ENCODE measurements around the gene PDE10A. TPM values are rescaled to one million over a fixed set of nuclear protein-coding genes. Genes with fewer than 3 reads are reported as not detected.

The PDE10A gene
- total RNA-seq, 4 donors from 2014 or later: 2.7 to 8.8 (median 7.0) TPM

- TF ChIP-seq, protein P1, sequence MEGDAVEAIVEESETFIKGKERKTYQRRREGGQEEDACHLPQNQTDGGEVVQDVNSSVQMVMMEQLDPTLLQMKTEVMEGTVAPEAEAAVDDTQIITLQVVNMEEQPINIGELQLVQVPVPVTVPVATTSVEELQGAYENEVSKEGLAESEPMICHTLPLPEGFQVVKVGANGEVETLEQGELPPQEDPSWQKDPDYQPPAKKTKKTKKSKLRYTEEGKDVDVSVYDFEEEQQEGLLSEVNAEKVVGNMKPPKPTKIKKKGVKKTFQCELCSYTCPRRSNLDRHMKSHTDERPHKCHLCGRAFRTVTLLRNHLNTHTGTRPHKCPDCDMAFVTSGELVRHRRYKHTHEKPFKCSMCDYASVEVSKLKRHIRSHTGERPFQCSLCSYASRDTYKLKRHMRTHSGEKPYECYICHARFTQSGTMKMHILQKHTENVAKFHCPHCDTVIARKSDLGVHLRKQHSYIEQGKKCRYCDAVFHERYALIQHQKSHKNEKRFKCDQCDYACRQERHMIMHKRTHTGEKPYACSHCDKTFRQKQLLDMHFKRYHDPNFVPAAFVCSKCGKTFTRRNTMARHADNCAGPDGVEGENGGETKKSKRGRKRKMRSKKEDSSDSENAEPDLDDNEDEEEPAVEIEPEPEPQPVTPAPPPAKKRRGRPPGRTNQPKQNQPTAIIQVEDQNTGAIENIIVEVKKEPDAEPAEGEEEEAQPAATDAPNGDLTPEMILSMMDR (IDR thresholded peaks at IDR 0.05; ENCODE audit: low read depth): no peak
These were observed 143.7 kb downstream of the PDE10A start for GRCh38 chr6:165519316-165519715.

DNA sequence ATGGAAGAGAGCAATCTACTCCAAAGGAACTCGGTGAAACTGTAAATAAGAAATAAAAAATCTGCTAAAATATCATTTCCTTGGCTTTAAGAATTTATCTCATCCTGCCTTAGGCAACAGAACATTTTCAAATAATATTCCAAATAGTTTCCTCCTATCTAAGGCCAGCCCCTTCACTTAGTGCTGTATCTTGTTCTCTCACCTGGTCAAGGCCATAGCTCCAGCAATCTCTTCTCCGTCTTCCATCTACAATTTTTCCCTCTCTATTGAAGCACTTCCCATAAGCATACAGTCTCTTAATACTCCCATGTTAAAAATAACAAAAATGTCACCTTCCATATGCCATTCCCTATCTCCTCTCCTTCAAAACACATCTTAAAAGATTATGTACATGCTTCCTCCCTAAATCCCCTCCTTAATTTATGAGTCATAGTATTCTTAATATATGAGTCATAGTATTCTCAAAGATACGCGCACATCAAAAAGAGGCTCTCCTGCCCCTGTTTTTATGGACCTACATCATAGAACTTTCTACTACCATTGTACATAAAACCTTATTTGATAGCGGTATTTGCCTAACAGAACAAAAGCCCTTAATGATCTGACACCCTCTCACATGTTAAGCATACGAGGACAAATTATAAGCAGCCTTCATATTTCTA lies 146.9 kb downstream of the PDE10A start:
- TF ChIP-seq, protein P1 (IDR thresholded peaks at IDR 0.05; ENCODE audit: low read depth): no peak

DNA sequence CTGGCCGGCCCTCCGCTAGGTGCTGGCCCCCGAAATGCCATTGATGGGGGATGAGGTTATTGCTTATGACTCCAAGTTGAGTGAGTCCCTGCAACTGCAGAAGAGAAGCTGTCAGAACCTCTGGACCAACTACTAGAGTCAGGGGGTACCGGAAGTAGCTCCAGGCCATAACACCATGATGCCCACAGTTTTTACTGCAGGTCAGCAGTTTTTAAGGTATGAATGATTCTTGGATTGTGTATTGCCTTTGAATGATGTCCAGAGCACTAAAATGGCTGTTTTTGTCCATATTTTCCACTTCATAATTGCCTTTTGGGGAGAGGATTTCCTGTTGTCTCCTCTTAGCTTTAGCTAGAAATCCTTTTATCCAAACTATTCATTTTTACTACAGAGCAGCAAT lies 148.4 kb downstream of the PDE10A start:
- TF ChIP-seq, protein P1 (IDR thresholded peaks at IDR 0.05; ENCODE audit: low read depth): no peak

DNA sequence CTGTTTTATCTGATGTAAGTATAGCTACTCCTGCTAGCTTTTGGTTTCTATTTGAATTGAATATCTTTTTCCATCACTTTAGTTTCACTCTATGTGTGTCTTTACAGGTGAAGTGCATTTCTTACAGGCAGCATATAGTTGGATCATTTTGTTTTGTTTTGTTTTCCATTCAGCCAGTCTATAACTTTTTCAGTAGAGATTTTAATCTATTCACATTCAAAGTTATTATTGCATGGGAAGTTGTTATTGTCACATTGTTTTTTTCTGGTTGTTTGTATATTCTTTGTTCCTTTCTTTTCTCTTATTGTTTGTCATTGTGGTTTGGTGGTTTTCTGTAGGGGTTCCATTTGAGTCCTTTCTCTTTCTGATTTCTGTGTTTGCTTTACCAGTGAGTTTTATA lies 151.2 kb downstream of the PDE10A start:
- TF ChIP-seq, protein P1 (IDR thresholded peaks at IDR 0.05; ENCODE audit: low read depth): no peak

DNA sequence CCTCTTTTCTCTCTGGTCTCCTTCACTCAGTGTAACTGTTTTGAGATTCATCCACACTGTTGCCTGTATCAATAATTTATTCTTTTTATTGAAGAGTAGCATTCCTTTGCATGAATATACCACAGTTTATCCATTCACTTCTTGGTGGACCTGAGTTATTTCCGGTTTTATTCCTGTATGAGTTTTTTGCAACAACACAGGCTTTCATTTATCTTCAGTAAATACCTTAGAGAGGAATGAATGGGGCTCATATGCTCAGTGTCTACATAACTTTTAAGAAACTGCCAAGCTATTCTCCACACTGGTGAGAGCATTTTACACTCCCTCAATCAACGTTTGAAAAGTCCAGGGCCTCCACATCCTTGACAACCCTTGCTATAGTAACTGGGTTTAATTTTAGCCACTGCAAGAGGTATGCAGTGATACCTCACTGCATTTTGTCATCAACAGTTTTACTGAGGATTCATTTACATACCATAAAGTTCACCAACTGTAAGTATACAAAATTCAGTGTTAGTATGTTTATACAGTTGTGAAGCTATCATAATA lies 154.6 kb downstream of the PDE10A start:
- TF ChIP-seq, protein P1 (IDR thresholded peaks at IDR 0.05; ENCODE audit: low read depth): no peak

DNA sequence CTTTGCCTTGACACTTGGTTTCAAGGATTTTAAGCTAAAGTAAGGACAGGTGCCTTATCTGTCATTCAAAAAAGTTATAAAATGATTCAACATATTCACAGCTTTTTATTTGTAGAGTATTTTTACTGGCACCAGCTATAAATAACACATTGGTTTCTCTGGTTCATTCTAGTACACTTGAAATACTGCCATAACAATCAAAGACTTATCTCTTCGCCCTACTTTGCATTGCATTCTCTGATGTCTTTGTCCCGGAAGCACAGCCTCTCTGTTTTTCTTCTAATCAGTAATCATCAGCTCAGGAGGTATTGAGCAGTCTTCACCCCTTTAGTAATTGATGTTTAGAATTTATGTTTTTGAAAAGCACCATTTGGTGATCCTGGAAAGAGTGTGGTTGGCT lies 156.4 kb downstream of the PDE10A start:
- TF ChIP-seq, protein P1 (IDR thresholded peaks at IDR 0.05; ENCODE audit: low read depth): no peak

GRCh38 chr6:165497472-165497871 lies 165.6 kb downstream of the PDE10A start:
- TF ChIP-seq, protein P1 (IDR thresholded peaks at IDR 0.05; ENCODE audit: low read depth): no peak

Data from subcutaneous adipose tissue (tissue), 4 donors.